ENCODE measurements around the gene ALDH1B1.

ALDH1B1 gene

GRCh38 chr9:38380230-38380871, 12.2 kb upstream of the ALDH1B1 start:
- Histone ChIP-seq H3K9ac (ENCODE audit: low read length) (no peak overlapping the region), H3K9me2 (replicated peaks; ENCODE audit: insufficient read depth, low read length) (no peaks in the 10 kb centered on the region), H2AFZ (ENCODE audit: low read depth, low read length, severe bottlenecking) (no peak overlapping the region), H3K27ac (ENCODE audit: low read depth, low read length) (no peak overlapping the region), H3K9me3 (ENCODE audit: insufficient read depth, low read length) (peaks cover 9% of the 10 kb centered on the region; the same call in 1 of the 2 replicates), H3K4me2 (ENCODE audit: low read depth, low read length, poor library complexity, severe bottlenecking) (no peak overlapping the region), H3K4me3 (ENCODE audit: insufficient read depth, low read length, poor library complexity, severe bottlenecking) (no peak overlapping the region), H3K79me2 (ENCODE audit: insufficient read depth, low read length) (no peaks in the 10 kb centered on the region), H4K20me1 (ENCODE audit: low read depth, low read length) (no peaks in the 10 kb centered on the region), H3K27me3 (ENCODE audit: low read length) (no peaks in the 10 kb centered on the region), H3K36me3 (ENCODE audit: low read length) (no peaks in the 10 kb centered on the region), H3F3A (ENCODE audit: insufficient read depth) (no peaks in the 10 kb centered on the region)
- TF ChIP-seq, protein P1, sequence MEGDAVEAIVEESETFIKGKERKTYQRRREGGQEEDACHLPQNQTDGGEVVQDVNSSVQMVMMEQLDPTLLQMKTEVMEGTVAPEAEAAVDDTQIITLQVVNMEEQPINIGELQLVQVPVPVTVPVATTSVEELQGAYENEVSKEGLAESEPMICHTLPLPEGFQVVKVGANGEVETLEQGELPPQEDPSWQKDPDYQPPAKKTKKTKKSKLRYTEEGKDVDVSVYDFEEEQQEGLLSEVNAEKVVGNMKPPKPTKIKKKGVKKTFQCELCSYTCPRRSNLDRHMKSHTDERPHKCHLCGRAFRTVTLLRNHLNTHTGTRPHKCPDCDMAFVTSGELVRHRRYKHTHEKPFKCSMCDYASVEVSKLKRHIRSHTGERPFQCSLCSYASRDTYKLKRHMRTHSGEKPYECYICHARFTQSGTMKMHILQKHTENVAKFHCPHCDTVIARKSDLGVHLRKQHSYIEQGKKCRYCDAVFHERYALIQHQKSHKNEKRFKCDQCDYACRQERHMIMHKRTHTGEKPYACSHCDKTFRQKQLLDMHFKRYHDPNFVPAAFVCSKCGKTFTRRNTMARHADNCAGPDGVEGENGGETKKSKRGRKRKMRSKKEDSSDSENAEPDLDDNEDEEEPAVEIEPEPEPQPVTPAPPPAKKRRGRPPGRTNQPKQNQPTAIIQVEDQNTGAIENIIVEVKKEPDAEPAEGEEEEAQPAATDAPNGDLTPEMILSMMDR (IDR thresholded peaks at IDR 0.05; ENCODE audit: insufficient read depth, low read length, poor library complexity, severe bottlenecking): no peak
- TF ChIP-seq EZH2phosphoT487 (conservative IDR thresholded peaks at IDR 0.05; ENCODE audit: low read length): no peak

DNA sequence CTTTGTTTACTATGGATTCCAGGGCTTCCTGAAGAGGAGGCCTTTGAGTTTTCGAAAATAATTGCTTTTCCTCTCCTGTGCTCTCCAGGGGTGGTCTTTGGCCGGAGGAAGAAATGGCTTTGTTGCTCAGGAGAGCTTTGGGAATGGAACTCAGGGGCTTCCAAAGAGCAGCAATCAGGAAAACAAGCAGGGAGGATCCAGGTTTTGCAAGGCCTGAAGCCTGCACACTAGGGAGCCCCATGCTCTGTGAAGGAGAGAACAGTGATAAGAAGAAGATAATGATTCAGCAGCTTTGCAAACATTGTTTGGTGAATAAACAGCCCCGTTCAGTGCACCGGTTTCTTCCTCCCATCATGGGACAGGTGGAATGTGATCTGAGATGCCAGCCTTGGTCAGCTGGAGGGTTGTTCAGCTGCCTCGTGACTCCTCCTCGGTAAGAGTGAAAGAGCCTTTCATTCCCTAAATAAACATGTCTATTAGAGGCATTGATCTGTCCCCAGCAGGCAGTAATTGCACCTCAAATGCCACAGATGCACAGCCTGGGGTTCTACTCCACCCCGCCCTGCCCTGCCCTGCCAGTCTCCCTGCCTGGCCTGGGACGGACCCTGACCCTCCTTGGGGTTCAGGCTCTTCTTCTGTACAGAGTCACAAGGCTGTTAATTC, 11.5 kb upstream of the ALDH1B1 start:
- Histone ChIP-seq H3K4me2 (ENCODE audit: low read depth, low read length, poor library complexity, severe bottlenecking) (no peak overlapping the region), H3K36me3 (ENCODE audit: low read length) (no peaks in the 10 kb centered on the region), H4K20me1 (ENCODE audit: low read depth, low read length) (no peaks in the 10 kb centered on the region), H2AFZ (ENCODE audit: low read depth, low read length, severe bottlenecking) (no peak overlapping the region), H3K4me3 (ENCODE audit: insufficient read depth, low read length, poor library complexity, severe bottlenecking) (no peak overlapping the region), H3K9ac (ENCODE audit: low read length) (no peak overlapping the region), H3K9me2 (replicated peaks; ENCODE audit: insufficient read depth, low read length) (no peaks in the 10 kb centered on the region), H3F3A (ENCODE audit: insufficient read depth) (no peaks in the 10 kb centered on the region), H3K27me3 (ENCODE audit: low read length) (no peaks in the 10 kb centered on the region), H3K9me3 (ENCODE audit: insufficient read depth, low read length) (peaks cover 16% of the 10 kb centered on the region; the same call in 1 of the 2 replicates), H3K79me2 (ENCODE audit: insufficient read depth, low read length) (no peaks in the 10 kb centered on the region), H3K27ac (ENCODE audit: low read depth, low read length) (no peak overlapping the region)
- TF ChIP-seq EZH2phosphoT487 (conservative IDR thresholded peaks at IDR 0.05; ENCODE audit: low read length): no peak
- TF ChIP-seq, protein P1 (IDR thresholded peaks at IDR 0.05; ENCODE audit: insufficient read depth, low read length, poor library complexity, severe bottlenecking): no peak

- no peak overlapping the region for H3K9ac ChIP-seq (ENCODE audit: low read length)
- TF ChIP-seq, protein P1 (IDR thresholded peaks at IDR 0.05; ENCODE audit: insufficient read depth, low read length, poor library complexity, severe bottlenecking): no peak
- no peak for TF ChIP-seq EZH2phosphoT487 (conservative IDR thresholded peaks at IDR 0.05; ENCODE audit: low read length)
- H3K27ac ChIP-seq (ENCODE audit: low read depth, low read length): no peak overlapping the region
- H3K79me2 ChIP-seq (ENCODE audit: insufficient read depth, low read length): no peaks in the 10 kb centered on the region
- no peaks in the 10 kb centered on the region for H3K9me2 ChIP-seq (replicated peaks; ENCODE audit: insufficient read depth, low read length)
- H3K36me3 ChIP-seq (ENCODE audit: low read length): no peaks in the 10 kb centered on the region
- no peak overlapping the region for H2AFZ ChIP-seq (ENCODE audit: low read depth, low read length, severe bottlenecking)
- no peak overlapping the region for H3K4me2 ChIP-seq (ENCODE audit: low read depth, low read length, poor library complexity, severe bottlenecking)
- no peaks in the 10 kb centered on the region for H3F3A ChIP-seq (ENCODE audit: insufficient read depth)
- H4K20me1 ChIP-seq (ENCODE audit: low read depth, low read length): no peaks in the 10 kb centered on the region
- no peaks in the 10 kb centered on the region for H3K27me3 ChIP-seq (ENCODE audit: low read length)
- peaks cover 16% of the 10 kb centered on the region; the same call in 1 of the 2 replicates for H3K9me3 ChIP-seq (ENCODE audit: insufficient read depth, low read length)
- no peak overlapping the region for H3K4me3 ChIP-seq (ENCODE audit: insufficient read depth, low read length, poor library complexity, severe bottlenecking)
These were observed 10.4 kb upstream of the ALDH1B1 start for GRCh38 chr9:38382141-38382540.

Data from SU-DHL-6 (cell line).